ENCODE data around the gene DNAJC5.
A peak's percentile ranks its signal among the peaks of the same experiment; 100 is the strongest.
"Not testable (repeated sequence)": the region's sequence is repeated elsewhere in the genome, so short reads cannot be mapped to it uniquely, and the experiment has no call there.

DNAJC5 gene

GRCh38 chr20:63915471-63915870 lies 20.5 kb downstream of the DNAJC5 start:
- DNase-seq = no peak

- not testable (repeated sequence) for DNase-seq
Measured at GRCh38 chr20:63916371-63916939, 21.5 kb downstream of the DNAJC5 start.

- no peak for DNase-seq
Measured at GRCh38 chr20:63917811-63918210, 22.9 kb downstream of the DNAJC5 start.

GRCh38 chr20:63919130-63919529 lies 24.2 kb downstream of the DNAJC5 start:
- DNase-seq = no peak

- DNase-seq = no peak
Measured at GRCh38 chr20:63920226-63920625, 25.3 kb downstream of the DNAJC5 start.

GRCh38 chr20:63923651-63924050 lies 28.7 kb downstream of the DNAJC5 start:
- DNase-seq = no peak

- no peak for DNase-seq
Measured at GRCh38 chr20:63924241-63924640, 29.3 kb downstream of the DNAJC5 start.

- DNase-seq = no peak
Measured at GRCh38 chr20:63926298-63926697, 31.4 kb downstream of the DNAJC5 start.

GRCh38 chr20:63929071-63929470 lies 34.1 kb downstream of the DNAJC5 start:
- no peak for DNase-seq

- not testable (repeated sequence) for DNase-seq
Measured at GRCh38 chr20:63929473-63929883, 34.6 kb downstream of the DNAJC5 start.

GRCh38 chr20:63930971-63931553 lies 36.1 kb downstream of the DNAJC5 start:
- no peak for DNase-seq

- no peak for DNase-seq
Measured at GRCh38 chr20:63931735-63932134, 36.8 kb downstream of the DNAJC5 start.

- no peak for DNase-seq
Measured at GRCh38 chr20:63932606-63933160, 37.8 kb downstream of the DNAJC5 start.

GRCh38 chr20:63933646-63934045 lies 38.7 kb downstream of the DNAJC5 start:
- DNase-seq = no peak

- no peak for DNase-seq
Measured at GRCh38 chr20:63934271-63935068, 39.5 kb downstream of the DNAJC5 start.

- DNase-seq = no peak
Measured at GRCh38 chr20:63935447-63935846, 40.5 kb downstream of the DNAJC5 start.

- no peak for DNase-seq
Measured at GRCh38 chr20:63937596-63937995, 42.7 kb downstream of the DNAJC5 start.

- no peak for DNase-seq
Measured at GRCh38 chr20:63939061-63939935, 44.4 kb downstream of the DNAJC5 start.

- no peak for DNase-seq
Measured at GRCh38 chr20:63940071-63940471, 45.1 kb downstream of the DNAJC5 start.

GRCh38 chr20:63940472-63941266 lies 45.7 kb downstream of the DNAJC5 start:
- DNase-seq = no peak

- DNase-seq = peak; percentile 44
Measured at GRCh38 chr20:63941282-63942081, 46.6 kb downstream of the DNAJC5 start.

Measured in NCI-H2171 treated with DMSO at 0.1 percent for 48 hours (cell line).